ENCODE measurements around the gene MAGI3. TPM values are rescaled to one million over a fixed set of nuclear protein-coding genes. Genes with fewer than 3 reads are reported as not detected.

MAGI3 gene
- total and polyA plus RNA-seq, 2 of the 13 experiments (the other 11 are each of a cell fraction or from before 2014, with no cell fraction given) = 4.0 to 11.8 TPM

- ChIA-PET POLR2A (no interaction called here), CTCF (ENCODE audit: low intra/inter-chr PET ratio, low total read pairs) (no interaction called here)
- Histone ChIP-seq H3K9me3 (ENCODE audit: low read length) (no peaks in the 10 kb centered on the region), H3K79me2 (ENCODE audit: insufficient read depth, low read length) (no peaks in the 10 kb centered on the region), H4K20me1 (ENCODE audit: insufficient read depth, low read length) (no peaks in the 10 kb centered on the region), H3K4me2 (ENCODE audit: low read depth, low read length) (no peak overlapping the region), H3K4me3 (replicated peaks in 1 of 3; ENCODE audit: insufficient read depth in 1 of 3, low read depth in 2 of 3, low read length in 3 of 3) (no peak overlapping the region), H3K27me3 (ENCODE audit: control insufficient read depth in 1 of 2, insufficient read depth in 2 of 2, low read length in 2 of 2) (no peaks in the 10 kb centered on the region), H2AFZ (ENCODE audit: low read length) (no peak overlapping the region), H3K27ac (ENCODE audit: extremely low read length, insufficient read depth, low read length) (no peak overlapping the region), H3K9ac (ENCODE audit: insufficient read depth, low read depth, low read length) (no peak overlapping the region), H3K4me1 (ENCODE audit: insufficient read depth, low read length) (no peaks in the 10 kb centered on the region), H3K36me3 (replicated peaks in 1 of 2; ENCODE audit: control insufficient read depth in 1 of 2, insufficient read depth in 2 of 2, low read length in 2 of 2) (peaks cover 2 to 15% of the 10 kb centered on the region in 2 experiments; a peak in 4 of 5 replicates)
- no TSS peak for BruUV-seq (replicated peaks)
- DNase-seq (ENCODE audit: low spot score) = no peak
- ATAC-seq = no peak
- TF ChIP-seq REL (CRISPR knock-in tag; conservative IDR thresholded peaks at IDR 0.05) (no peak), DNMT1 (CRISPR knock-in tag; IDR thresholded peaks at IDR 0.05) (no peak), ARID2 (CRISPR knock-in tag; IDR thresholded peaks at IDR 0.05; ENCODE audit: borderline replicate concordance) (no peak), AHR (CRISPR knock-in tag; IDR thresholded peaks at IDR 0.05) (no peak), AKAP8 (CRISPR knock-in tag; IDR thresholded peaks at IDR 0.05) (no peak), SP140L (CRISPR knock-in tag; IDR thresholded peaks at IDR 0.05; ENCODE audit: borderline replicate concordance) (no peak), ZKSCAN1 (IDR thresholded peaks at IDR 0.05; ENCODE audit: low read length) (no peak), FOXO1 (CRISPR knock-in tag; IDR thresholded peaks at IDR 0.05) (no peak), ZFYVE20 (CRISPR knock-in tag; IDR thresholded peaks at IDR 0.05; ENCODE audit: borderline replicate concordance, low read depth) (no peak), PCBP1 (IDR thresholded peaks at IDR 0.05; ENCODE audit: borderline replicate concordance, low read depth, low read length) (no peak)
- WGBS (ENCODE audit: low lambda C conversion rate) = 100% methylated on average over 3 of the region's 3 CpGs
- intact Hi-C loops (cut with micrococcal nuclease; ENCODE audit: unreplicated experiment) (no loop called here), in situ Hi-C loops (cut with HindIII; ENCODE audit: extremely low pct_ligation_motif_present, low pct_unique_long_range_greater_than_20kb) (loop anchor here (25.0 kb wide), 1 partner anchor 170 kb away; no protein-coding TSS in a partner anchor)
- FAIRE-seq = no peak
These were observed 267.3 kb downstream of the MAGI3 start for GRCh38 chr1:113657556-113658063.

DNA sequence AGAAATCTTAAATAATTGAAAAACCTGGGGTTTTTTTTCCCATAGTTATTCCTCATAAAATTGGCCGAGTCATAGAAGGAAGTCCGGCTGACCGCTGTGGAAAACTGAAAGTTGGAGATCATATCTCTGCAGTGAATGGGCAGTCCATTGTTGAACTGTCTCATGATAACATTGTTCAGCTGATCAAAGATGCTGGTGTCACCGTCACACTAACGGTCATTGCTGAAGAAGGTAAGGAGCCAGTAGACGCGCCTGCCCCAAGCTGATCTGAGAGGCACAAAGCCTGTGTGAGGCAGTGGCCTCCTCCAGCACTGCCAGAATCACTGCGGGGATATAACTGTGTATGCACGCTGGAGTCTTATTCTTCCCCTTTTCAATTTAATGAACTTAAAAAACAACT lies 268.7 kb downstream of the MAGI3 start:
- Histone ChIP-seq H4K20me1 (ENCODE audit: insufficient read depth, low read length) (no peaks in the 10 kb centered on the region), H3K79me2 (ENCODE audit: insufficient read depth, low read length) (no peaks in the 10 kb centered on the region), H3K4me1 (ENCODE audit: insufficient read depth, low read length) (no peaks in the 10 kb centered on the region), H3K9ac (ENCODE audit: insufficient read depth, low read depth, low read length) (no peak overlapping the region), H2AFZ (ENCODE audit: low read length) (no peak overlapping the region), H3K27me3 (ENCODE audit: control insufficient read depth in 1 of 2, insufficient read depth in 2 of 2, low read length in 2 of 2) (no peaks in the 10 kb centered on the region), H3K4me3 (replicated peaks in 1 of 3; ENCODE audit: insufficient read depth in 1 of 3, low read depth in 2 of 3, low read length in 3 of 3) (no peak overlapping the region), H3K4me2 (ENCODE audit: low read depth, low read length) (no peak overlapping the region), H3K27ac (ENCODE audit: extremely low read length, insufficient read depth, low read length) (no peak overlapping the region), H3K36me3 (replicated peaks in 1 of 2; ENCODE audit: control insufficient read depth in 1 of 2, insufficient read depth in 2 of 2, low read length in 2 of 2) (peaks cover 2 to 12% of the 10 kb centered on the region in 2 experiments; a peak in 4 of 5 replicates), H3K9me3 (ENCODE audit: low read length) (no peaks in the 10 kb centered on the region)
- BruUV-seq (replicated peaks) = no TSS peak
- POLR2A ChIA-PET = no interaction called here
- 98% methylated on average over 9 of the region's 9 CpGs for WGBS (ENCODE audit: low lambda C conversion rate)
- FAIRE-seq (no peak), DNase-seq (ENCODE audit: low spot score) (no peak), ATAC-seq (no peak)
- in situ Hi-C loops (cut with HindIII; ENCODE audit: extremely low pct_ligation_motif_present, low pct_unique_long_range_greater_than_20kb) (loop anchor here (25.0 kb wide), 1 partner anchor 172 kb away; no protein-coding TSS in a partner anchor), intact Hi-C loops (cut with micrococcal nuclease; ENCODE audit: unreplicated experiment) (no loop called here)
- CTCF ChIA-PET (ENCODE audit: low intra/inter-chr PET ratio, low total read pairs) = no interaction called here
- TF ChIP-seq ARNT2 (CRISPR knock-in tag; IDR thresholded peaks at IDR 0.05; ENCODE audit: low read depth) (no peak), ZNF580 (CRISPR knock-in tag; IDR thresholded peaks at IDR 0.05; ENCODE audit: borderline replicate concordance, low read depth) (no peak), ZNF441 (CRISPR knock-in tag; IDR thresholded peaks at IDR 0.05; ENCODE audit: borderline replicate concordance) (no peak), ZBTB20 (CRISPR knock-in tag; IDR thresholded peaks at IDR 0.05; ENCODE audit: borderline replicate concordance, low read depth) (no peak), ASH2L (IDR thresholded peaks at IDR 0.05; ENCODE audit: insufficient read length, low read depth, low read length) (no peak), GTF3A (CRISPR knock-in tag; conservative IDR thresholded peaks at IDR 0.05) (no peak), CBX1 (IDR thresholded peaks at IDR 0.05; ENCODE audit: low read depth) (no peak), ZNF556 (CRISPR knock-in tag; IDR thresholded peaks at IDR 0.05; ENCODE audit: borderline replicate concordance) (no peak), MYC (CRISPR knock-in tag; IDR thresholded peaks at IDR 0.05; ENCODE audit: borderline replicate concordance) (no peak)
- TF ChIP-seq, protein P1, sequence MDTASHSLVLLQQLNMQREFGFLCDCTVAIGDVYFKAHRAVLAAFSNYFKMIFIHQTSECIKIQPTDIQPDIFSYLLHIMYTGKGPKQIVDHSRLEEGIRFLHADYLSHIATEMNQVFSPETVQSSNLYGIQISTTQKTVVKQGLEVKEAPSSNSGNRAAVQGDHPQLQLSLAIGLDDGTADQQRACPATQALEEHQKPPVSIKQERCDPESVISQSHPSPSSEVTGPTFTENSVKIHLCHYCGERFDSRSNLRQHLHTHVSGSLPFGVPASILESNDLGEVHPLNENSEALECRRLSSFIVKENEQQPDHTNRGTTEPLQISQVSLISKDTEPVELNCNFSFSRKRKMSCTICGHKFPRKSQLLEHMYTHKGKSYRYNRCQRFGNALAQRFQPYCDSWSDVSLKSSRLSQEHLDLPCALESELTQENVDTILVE (CRISPR knock-in tag; IDR thresholded peaks at IDR 0.05) = no peak
